Heart left ventricle (tissue), 13 donors: ENCODE measurements around the gene CCDC63.

Experiments
- POLR2A ChIP-seq, 2 donors: fragments of 450-650 bp; IDR thresholded peaks; one replicate each; pipeline ENCODE4 v1.6.1; 2017; ENCODE audit warnings: antibody characterized with exemption in 2 of 2, mild to moderate bottlenecking in 2 of 2, moderate library complexity in 2 of 2
- TF ChIP-seq, protein P1 (sequence below), 12 donors: fragments of 200-600 bp; sonication (generic) in 4 of 12; IDR thresholded peaks; one replicate each; pipeline versions ENCODE4 v1.5.0 to v1.8.0; 2018 to 2022; ENCODE audit warnings: antibody characterized with exemption in 12 of 12, mild to moderate bottlenecking in 5 of 12
- donor health status: ischemic (EF 13 %, LVEDD 7.1; RV severe dilation, severe dysfunction).
- donor health status: DM: no; HTN: yes; CAD: no.
- donor health status: DM: no; HTN: no; CAD: no.
- donor health status: ischemic (EF 25% LVEDD 6.9; RV normal size, moderate dysfunction).
- donor health status: ischemic (EF 25% LVEDD 5.7; RV mildly dilated, moderate dysfunction).
- donor health status: ischemic (EF 35%, LVEDD 5.7; RV mildly dilated, moderate dysfunction).
- donor health status: nonischemic (EF 11% LVEDD 7.7; RV severe dilation, severe dysfunction).
- donor health status: DM: yes; HTN: yes; CAD: no.
- donor health status: PGD.
- donor health status: ischemic (EF 29% LVEDD 5.4; RV normal size, mild dysfunction).
- donor health status: nonischemic (EF 23%, LVEDD 6.1; RV moderate dilation, normal function).

GRCh38 chr12:110908377-110909152, 61.8 kb downstream of the CCDC63 start:
- TF ChIP-seq, protein P1, sequence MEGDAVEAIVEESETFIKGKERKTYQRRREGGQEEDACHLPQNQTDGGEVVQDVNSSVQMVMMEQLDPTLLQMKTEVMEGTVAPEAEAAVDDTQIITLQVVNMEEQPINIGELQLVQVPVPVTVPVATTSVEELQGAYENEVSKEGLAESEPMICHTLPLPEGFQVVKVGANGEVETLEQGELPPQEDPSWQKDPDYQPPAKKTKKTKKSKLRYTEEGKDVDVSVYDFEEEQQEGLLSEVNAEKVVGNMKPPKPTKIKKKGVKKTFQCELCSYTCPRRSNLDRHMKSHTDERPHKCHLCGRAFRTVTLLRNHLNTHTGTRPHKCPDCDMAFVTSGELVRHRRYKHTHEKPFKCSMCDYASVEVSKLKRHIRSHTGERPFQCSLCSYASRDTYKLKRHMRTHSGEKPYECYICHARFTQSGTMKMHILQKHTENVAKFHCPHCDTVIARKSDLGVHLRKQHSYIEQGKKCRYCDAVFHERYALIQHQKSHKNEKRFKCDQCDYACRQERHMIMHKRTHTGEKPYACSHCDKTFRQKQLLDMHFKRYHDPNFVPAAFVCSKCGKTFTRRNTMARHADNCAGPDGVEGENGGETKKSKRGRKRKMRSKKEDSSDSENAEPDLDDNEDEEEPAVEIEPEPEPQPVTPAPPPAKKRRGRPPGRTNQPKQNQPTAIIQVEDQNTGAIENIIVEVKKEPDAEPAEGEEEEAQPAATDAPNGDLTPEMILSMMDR (IDR thresholded peaks at IDR 0.05): no peak
- peak in 1 of 2 donors; percentile 38 for TF ChIP-seq POLR2A (IDR thresholded peaks at IDR 0.05)
